Endothelial cell of umbilical vein (primary cell): ENCODE data around the gene CCR2. TPM values are rescaled to one million over a fixed set of nuclear protein-coding genes. Genes with fewer than 3 reads are reported as not detected.

Experiments
- BruUV-seq: library from RNA; stranded (reverse); fragments of 400-500 nt; replicated peaks from 2 replicates; lab custom pipeline; 2021; lab: Mats Ljungman, UMichigan
- CTCF ChIA-PET: fragments of 300-600, 350-600 bp; sonication (Branson Sonifier 250); formaldehyde crosslinking; loops from one replicate; lab custom pipeline; 2021; ENCODE audit warnings: antibody characterized with exemption, inconsistent platforms; lab: Charles Lee
- POLR2A ChIA-PET: fragments of 300-600, 350-600 bp; sonication (Branson Sonifier 250); formaldehyde crosslinking; loops from one replicate; lab custom pipeline; 2021; ENCODE audit warnings: antibody characterized with exemption, inconsistent platforms; lab: Charles Lee
- DNase-seq: peaks from one replicate; pipeline ENCODE4 v3.0.0-alpha.2; 2011; ENCODE audit warnings: low read depth, low spot score
- FAIRE-seq: peaks from 2 replicates; lab custom pipeline; 2011; peaks lifted over from hg19 to GRCh38; lab: Jason Lieb, UNC
- H2AFZ ChIP-seq: 2 replicates; pipeline ENCODE4 v1.6.0; 2012; ENCODE audit warnings: low read depth, low read length, control low read depth, inconsistent platforms
- H3K27ac ChIP-seq: 2 replicates; pipeline ENCODE4 v1.5.1; 2011; ENCODE audit warnings: low read depth, mild to moderate bottlenecking, control low read depth, low read length, moderate library complexity; ENCODE audit not compliant: insufficient read depth
- H3K27me3 ChIP-seq, 2 experiments: 2 replicates each; pipeline versions ENCODE4 v1.6.0 to v1.6.1; 2011; ENCODE audit warnings: low read length in 2 of 2, mixed read lengths in 1 of 2; ENCODE audit not compliant: control insufficient read depth in 2 of 2, insufficient read depth in 2 of 2
- H3K36me3 ChIP-seq, 2 experiments: 2 replicates in 1 of 2; 3 replicates in 1 of 2; pipeline ENCODE4 v1.5.1; 2011; ENCODE audit warnings: low read length in 2 of 2, mild to moderate bottlenecking in 1 of 2, moderate library complexity in 1 of 2; ENCODE audit not compliant: control insufficient read depth in 2 of 2, insufficient read depth in 2 of 2; ENCODE audit errors: extremely low read depth in 1 of 2
- H3K4me1 ChIP-seq: 3 replicates; pipeline ENCODE4 v1.5.1; 2011; ENCODE audit warnings: mild to moderate bottlenecking, low read length; ENCODE audit not compliant: control insufficient read depth, insufficient read depth; ENCODE audit errors: extremely low read depth
- H3K4me2 ChIP-seq: 2 replicates; pipeline ENCODE4 v1.6.1; 2011; ENCODE audit warnings: low read length, control low read depth, mixed read lengths; ENCODE audit not compliant: insufficient read depth
- H3K4me3 ChIP-seq, 3 experiments: fragments of 200-600 bp in 1 of 3; sonication (generic), shearing (Covaris generic) in 1 of 3; replicated peaks in 1 of 3; 2 replicates each; pipeline ENCODE4 v1.5.1; 2011 to 2016; ENCODE audit warnings: control low read depth in 3 of 3, low read length in 3 of 3, mild to moderate bottlenecking in 2 of 3, inconsistent platforms in 1 of 3, low read depth in 1 of 3, moderate library complexity in 1 of 3; ENCODE audit not compliant: insufficient read depth in 1 of 3
- H3K79me2 ChIP-seq: 2 replicates; pipeline ENCODE4 v1.6.0; 2012; ENCODE audit warnings: low read length, inconsistent platforms; ENCODE audit not compliant: control insufficient read depth, insufficient read depth
- H3K9ac ChIP-seq: replicated peaks from 2 replicates; pipeline ENCODE3; 2011; ENCODE audit warnings: low read length, control low read depth; ENCODE audit not compliant: insufficient read depth; ENCODE audit errors: extremely low read depth
- H3K9me1 ChIP-seq: replicated peaks from 3 replicates; pipeline ENCODE4 v1.6.0; 2011; ENCODE audit warnings: mild to moderate bottlenecking, low read length; ENCODE audit not compliant: control insufficient read depth, insufficient read depth; ENCODE audit errors: extremely low read depth
- H3K9me3 ChIP-seq: replicated peaks from 2 replicates; pipeline ENCODE4 v1.5.1; 2012; ENCODE audit warnings: low read length, inconsistent platforms; ENCODE audit not compliant: control insufficient read depth, insufficient read depth
- H4K20me1 ChIP-seq: replicated peaks from 2 replicates; pipeline ENCODE3; 2011; ENCODE audit warnings: mild to moderate bottlenecking, low read length; ENCODE audit not compliant: control insufficient read depth, insufficient read depth; ENCODE audit errors: extremely low read depth
- CTCF ChIP-seq, 2 donors: IDR thresholded peaks; 1 replicate in 1 of 2; 2 replicates in 1 of 2; pipeline ENCODE4 v1.5.1; 2011; ENCODE audit warnings: low read length in 2 of 2, mild to moderate bottlenecking in 2 of 2, moderate library complexity in 2 of 2, control low read depth in 1 of 2, inconsistent platforms in 1 of 2, low read depth in 1 of 2; ENCODE audit not compliant: insufficient read depth in 1 of 2; ENCODE audit errors: extremely low read depth in 1 of 2
- EZH2 ChIP-seq: IDR thresholded peaks from 2 replicates; pipeline ENCODE4 v1.6.1; 2012; ENCODE audit warnings: borderline replicate concordance, low read depth, mild to moderate bottlenecking, moderate library complexity, low read length, inconsistent platforms; ENCODE audit not compliant: severe bottlenecking
- FOS ChIP-seq: IDR thresholded peaks from 2 replicates; pipeline ENCODE4 v1.6.1; 2011; ENCODE audit warnings: mild to moderate bottlenecking, low read length, moderate library complexity, borderline replicate concordance; ENCODE audit not compliant: insufficient read depth
- GATA2 ChIP-seq: IDR thresholded peaks from 2 replicates; pipeline ENCODE4 v1.7.0; 2011; ENCODE audit warnings: low read depth, mild to moderate bottlenecking, moderate library complexity, mixed read lengths, low read length; ENCODE audit not compliant: insufficient read length, insufficient read depth
- JUN ChIP-seq: IDR thresholded peaks from 2 replicates; pipeline ENCODE4 v1.6.1; 2011; ENCODE audit warnings: borderline replicate concordance, low read depth; ENCODE audit not compliant: insufficient read length, insufficient read depth
- MYC ChIP-seq: IDR thresholded peaks from one replicate; pipeline ENCODE4 v1.6.1; 2011; ENCODE audit warnings: mild to moderate bottlenecking, low read depth, low read length
- POLR2A ChIP-seq: IDR thresholded peaks from 2 replicates; pipeline ENCODE4 v1.6.1; 2012; ENCODE audit warnings: low read depth, mild to moderate bottlenecking, control low read depth, low read length
- POLR2AphosphoS5 ChIP-seq: IDR thresholded peaks from 2 replicates; pipeline ENCODE4 v1.6.1; 2012; ENCODE audit warnings: low read depth, mild to moderate bottlenecking, control low read depth, low read length, moderate library complexity; ENCODE audit not compliant: insufficient read depth
- dilution Hi-C: fragments of 300-500 bp; cut with MboI; formaldehyde crosslinking; loops from one replicate; pipeline ENCODE4 v1.15.0; 2019; ENCODE audit warnings: low sequenced_read_pairs; ENCODE audit not compliant: extremely low pct_ligation_motif_present
- intact Hi-C: fragments of 100-400 bp; cut with micrococcal nuclease; formaldehyde crosslinking; loops from one replicate; pipeline ENCODE4 v1.10.0; 2022
- polyA plus RNA-seq, 4 experiments: library from polyadenylated mRNA; depleted of rRNA in 3 of 4; stranded (reverse) in 3 of 4; unstranded in 1 of 4; fragments of >200 nt; gene quantifications; 2 replicates each; pipeline versions ENCODE4 v1.2.1 to v1.2.3, GENCODE V29; 2011 to 2012; ENCODE audit warnings: missing spikeins in 1 of 4
- total RNA-seq: library from RNA; stranded (reverse); gene quantifications from 2 replicates; pipeline ENCODE4 v1.2.3, GENCODE V29; 2021
- TF ChIP-seq, protein P1 (sequence below): IDR thresholded peaks from 2 replicates; pipeline ENCODE4 v1.6.1; 2011; ENCODE audit not compliant: insufficient read depth, insufficient read length

CCR2 gene
- total and polyA plus RNA-seq, 2 donors (not counting 3 experiments of a cell fraction or from before 2014, with no cell fraction given), result not detected

DNA sequence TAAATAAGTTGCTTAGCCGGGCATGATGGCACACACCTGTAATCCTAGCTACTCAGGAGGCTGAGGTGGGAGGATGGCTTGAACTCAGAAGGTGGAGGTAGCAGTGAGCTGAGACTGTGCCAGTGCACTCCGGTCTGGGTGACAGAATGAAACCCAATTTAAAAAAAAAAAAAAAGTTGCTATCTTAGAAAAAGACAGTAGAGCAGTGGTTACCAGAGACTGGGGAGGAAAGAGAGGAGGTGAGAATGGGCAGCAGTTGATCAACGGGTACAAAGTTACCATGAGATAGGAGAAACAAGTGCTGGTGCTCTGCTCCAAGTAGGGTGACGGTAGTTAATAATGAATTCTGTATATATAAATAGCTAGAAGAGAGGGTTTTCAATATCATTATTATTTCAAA, 821 bp upstream of the CCR2 start:
- dilution Hi-C loops, result no loop called here
- Histone ChIP-seq H3K9ac (no peak overlapping the region), H3K9me3 (no peaks in the 10 kb centered on the region), H3K4me1 (no peaks in the 10 kb centered on the region), H3K9me1 (no peaks in the 10 kb centered on the region), H3K4me2 (no peak overlapping the region), H3K79me2 (no peaks in the 10 kb centered on the region), H3K4me3 (no peak overlapping the region), H3K27me3 (peaks cover 9 to 11% of the 10 kb centered on the region in 2 experiments), H4K20me1 (no peaks in the 10 kb centered on the region), H3K27ac (no peak overlapping the region), H2AFZ (no peak overlapping the region), H3K36me3 (no peaks in the 10 kb centered on the region)
- ChIA-PET CTCF (interaction anchor here (0.8 kb wide), 1 partner anchor 11 kb away, joined by 3 read pairs; no protein-coding TSS in a partner anchor), POLR2A (no interaction called here)
- no peak for TF ChIP-seq EZH2
- TF ChIP-seq, protein P1, sequence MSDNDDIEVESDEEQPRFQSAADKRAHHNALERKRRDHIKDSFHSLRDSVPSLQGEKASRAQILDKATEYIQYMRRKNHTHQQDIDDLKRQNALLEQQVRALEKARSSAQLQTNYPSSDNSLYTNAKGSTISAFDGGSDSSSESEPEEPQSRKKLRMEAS, result no peak
- TF ChIP-seq JUN, result no peak
- no peak for TF ChIP-seq GATA2
- no peak for TF ChIP-seq POLR2A
- TF ChIP-seq CTCF (IDR thresholded peaks at IDR 0.05; ENCODE audit: extremely low read depth in 1 of 2, insufficient read depth in 1 of 2, low read depth in 1 of 2, low read length in 2 of 2), result no peak
- TF ChIP-seq MYC, result no peak
- no peak for TF ChIP-seq FOS
- no peak for TF ChIP-seq POLR2AphosphoS5
- intact Hi-C loops, result no loop called here
- no TSS peak for BruUV-seq
- no peak for DNase-seq
- no peak for FAIRE-seq
